HG02981 (cell line): Measurements from ENCODE around the gene PCID2.
"Not testable (repeated sequence)": the region's sequence is repeated elsewhere in the genome, so short reads cannot be mapped to it uniquely, and the experiment has no call there.

Experiments used
- ATAC-seq: cut with Tn5 transposase; IDR thresholded peaks from one replicate; pipeline ENCODE4 v1.9.1; 2021; ENCODE audit warnings: mild to moderate bottlenecking, moderate library complexity; ENCODE audit not compliant: unreplicated experiment

The PCID2 gene

DNA sequence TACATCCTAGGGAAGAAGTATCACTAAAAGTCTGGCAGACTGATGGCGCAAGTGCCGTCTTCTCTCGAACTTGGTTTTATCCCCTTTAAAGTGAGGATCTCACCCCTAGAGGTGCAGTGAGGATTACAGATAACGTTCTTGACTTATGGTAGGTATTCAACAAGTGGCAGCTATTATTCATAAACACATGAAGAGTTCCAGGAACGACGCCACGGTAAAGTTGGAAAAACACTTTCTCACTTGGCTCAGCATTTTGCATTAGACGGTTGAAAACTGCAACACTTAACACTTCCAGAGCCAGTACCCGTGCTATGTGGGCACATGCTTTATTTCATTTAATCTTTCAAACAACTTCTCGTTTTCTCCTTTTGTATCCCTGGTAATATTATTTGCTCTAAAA, 41.3 kb downstream of the PCID2 start:
- ATAC-seq, result no peak

DNA sequence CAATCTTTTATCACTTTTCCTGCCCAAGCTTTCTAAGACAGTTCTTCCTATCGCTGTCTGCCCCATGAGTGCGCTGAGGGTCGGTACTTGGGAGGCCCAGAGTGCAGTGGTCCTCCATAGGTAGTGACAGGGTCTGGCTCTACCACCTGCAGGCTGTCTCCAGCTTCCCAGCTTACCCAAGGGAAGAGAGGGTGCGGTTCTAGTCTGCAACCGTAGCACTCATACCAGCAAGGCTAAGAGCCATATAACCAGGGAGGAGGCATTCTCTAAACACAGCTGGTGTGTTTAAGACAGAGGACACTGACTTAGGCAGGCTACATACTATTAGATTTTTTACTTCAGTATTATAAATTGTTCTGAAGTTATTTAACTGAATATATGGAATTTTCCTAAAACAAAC, 41.8 kb downstream of the PCID2 start:
- no peak for ATAC-seq

DNA sequence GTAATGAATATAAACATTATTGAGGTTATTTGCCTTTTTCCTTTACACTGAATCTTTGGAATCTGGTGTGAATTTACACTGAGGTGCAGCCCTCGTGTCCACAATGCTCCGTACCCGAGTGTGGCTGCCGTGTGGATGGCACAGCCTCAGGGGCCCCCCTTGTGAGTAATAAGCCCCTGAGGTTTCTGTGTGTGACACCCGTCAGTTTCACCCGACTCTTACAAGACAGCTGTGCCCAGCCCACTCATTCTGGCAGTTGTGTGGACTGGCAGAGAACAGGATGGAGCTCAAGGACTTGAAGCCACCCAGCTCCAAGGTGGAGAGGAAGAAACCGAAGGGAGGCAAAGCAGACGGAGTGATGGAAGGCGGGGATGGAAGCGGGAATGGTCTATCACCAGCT, 42.2 kb downstream of the PCID2 start:
- ATAC-seq, result no peak

DNA sequence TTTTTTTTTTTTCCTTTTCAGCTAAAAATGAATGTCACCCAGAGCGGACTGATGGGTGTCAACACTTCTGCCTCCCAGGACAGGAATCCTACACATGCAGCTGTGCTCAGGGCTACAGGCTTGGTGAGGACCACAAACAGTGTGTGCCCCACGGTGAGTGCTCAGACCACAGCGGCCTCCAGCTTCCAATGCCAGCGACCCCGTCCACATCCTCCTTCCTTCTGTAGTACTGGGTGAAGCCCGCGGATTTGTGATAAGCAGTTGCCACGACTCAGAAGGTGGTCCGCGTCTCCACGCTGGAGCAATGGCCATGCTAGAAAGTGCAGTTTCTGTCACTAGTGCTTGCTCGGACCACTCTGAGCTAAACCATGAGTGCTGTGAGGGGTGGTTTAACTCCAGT, 44.0 kb downstream of the PCID2 start:
- no peak for ATAC-seq

DNA sequence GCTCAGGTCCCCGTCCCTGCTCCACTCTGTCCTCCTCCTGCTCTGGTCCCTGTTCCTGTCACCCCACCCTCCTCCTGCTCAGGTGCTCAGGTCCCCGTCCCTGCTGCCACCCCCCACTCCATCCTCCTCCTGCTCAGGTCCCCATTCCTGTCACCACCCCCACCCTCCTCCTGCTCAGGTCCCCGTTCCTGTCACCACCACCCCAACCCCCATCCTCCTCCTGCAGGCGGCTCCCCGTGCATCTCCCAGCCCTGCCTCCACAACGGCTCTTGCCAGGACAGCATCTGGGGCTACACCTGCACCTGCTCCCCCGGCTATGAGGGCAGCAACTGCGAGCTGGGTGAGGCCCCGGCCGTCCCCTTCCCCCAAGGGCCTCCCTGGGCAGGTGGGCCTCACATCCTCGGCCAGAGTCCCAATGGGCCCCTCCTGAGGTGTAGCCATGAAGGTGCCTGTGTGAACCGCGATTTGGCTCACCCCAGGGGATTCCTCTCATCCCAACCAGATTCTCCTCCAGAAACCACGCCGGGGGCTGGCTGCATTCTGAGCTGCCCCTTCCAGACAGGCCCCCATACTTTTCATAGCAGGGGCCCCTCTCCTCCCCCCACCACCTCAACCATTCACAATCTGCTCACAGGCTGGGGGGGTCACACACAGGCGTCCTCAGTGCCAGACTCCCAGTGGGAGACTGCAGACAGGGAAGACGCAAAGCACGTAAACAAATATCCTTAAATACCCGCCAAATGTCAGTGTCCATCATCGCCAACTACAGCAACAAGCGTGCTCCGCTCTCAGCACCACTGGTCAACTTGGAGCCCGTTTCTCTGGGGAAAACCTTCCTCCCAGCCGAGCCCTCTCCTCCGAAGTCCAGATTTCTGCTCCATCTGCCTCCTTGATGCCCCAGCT, 45.4 kb downstream of the PCID2 start:
- ATAC-seq, result no peak

DNA sequence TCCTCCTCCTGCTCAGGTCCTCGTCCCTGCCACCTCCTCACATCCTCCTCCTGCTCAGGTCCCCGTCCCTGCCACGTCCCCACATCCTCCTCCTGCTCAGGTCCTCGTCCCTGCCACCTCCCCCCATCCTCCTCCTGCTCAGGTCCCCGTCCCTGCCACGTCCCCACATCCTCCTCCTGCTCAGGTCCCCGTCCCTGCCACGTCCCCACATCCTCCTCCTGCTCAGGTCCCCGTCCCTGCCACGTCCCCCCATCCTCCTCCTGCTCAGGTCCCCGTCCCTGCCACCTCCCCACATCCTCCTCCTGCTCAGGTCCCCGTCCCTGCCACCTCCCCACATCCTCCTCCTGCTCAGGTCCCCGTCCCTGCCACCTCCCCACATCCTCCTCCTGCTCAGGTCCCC, 46.5 kb downstream of the PCID2 start:
- ATAC-seq, result not testable (repeated sequence)

DNA sequence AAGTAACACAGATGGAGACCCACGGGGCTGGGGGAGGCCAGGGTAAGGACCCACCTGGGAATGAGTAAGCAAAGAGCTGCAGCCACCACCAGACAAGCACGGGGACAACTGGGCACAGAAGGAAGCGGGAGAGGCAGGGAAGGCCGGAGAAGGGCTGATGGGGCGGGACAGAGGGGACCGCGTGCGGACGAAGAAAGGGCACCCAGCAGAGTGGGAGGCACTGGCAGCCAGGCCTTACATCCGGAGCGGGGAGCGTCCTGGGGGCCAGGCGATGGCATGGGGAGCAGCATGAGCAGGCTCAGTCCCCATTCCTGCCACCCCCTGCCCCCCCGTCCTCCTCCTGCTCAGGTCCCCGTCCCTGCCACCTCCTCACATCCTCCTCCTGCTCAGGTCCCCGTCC, 47.0 kb downstream of the PCID2 start:
- ATAC-seq, result no peak

DNA sequence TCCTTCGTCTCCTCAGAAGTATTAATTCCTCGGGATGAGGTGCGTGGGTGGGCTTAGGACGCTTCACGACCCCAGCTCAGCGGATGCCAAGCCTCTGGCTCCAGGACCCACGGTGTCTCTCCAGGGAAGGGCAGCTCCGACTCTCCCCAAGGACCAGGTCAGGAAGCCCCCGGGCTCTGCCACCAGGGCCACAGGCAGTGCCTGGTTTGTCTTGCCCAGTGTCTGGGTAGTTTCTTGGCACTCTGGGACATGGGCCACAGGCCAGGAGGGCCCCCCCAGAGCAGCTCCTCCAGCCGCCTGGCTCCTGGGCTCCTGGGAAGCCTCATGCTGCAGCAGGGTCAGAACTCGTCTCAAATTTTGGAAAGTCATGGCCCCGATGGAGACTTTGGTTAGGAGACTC, 47.5 kb downstream of the PCID2 start:
- no peak for ATAC-seq

DNA sequence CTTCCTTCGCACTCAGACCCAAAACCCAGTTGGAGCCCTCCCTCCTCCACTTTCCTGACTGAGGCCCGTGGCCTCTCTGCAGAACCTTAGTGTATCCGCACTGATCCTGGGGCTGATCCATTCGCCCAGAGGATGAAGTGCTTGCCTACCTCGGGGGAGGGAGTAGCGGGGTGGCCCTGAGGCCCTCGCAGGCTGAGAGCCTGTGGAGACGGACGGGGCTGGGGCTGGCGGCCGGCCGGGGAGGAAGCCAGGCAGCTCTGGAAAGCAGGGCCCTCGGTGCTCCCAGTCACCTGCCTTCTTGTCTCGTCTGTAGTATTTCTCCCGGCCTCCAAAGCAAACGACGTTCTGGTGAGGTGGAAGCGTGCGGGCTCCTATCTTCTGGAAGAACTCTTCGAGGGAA, 48.8 kb downstream of the PCID2 start:
- ATAC-seq, result no peak

DNA sequence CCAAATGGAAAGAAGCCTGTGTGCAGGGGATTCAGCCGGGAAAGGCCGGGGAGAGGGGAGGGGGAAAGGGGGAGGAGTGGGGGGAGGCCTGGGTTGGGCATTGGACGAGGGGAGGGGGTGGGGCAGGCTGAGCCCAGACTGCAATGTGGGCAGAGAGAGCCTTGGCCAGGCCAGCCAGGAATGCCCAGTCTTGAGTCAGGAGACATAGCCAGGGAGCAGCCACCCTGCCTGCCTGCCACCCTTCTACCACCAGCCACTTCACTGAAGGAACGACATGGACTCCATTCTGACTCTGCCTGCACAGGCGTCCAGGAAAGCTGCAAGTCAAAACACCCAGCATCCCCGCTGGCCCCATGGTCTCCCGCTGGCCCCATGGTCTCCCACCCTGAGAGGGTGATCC, 49.5 kb downstream of the PCID2 start:
- ATAC-seq, result no peak

DNA sequence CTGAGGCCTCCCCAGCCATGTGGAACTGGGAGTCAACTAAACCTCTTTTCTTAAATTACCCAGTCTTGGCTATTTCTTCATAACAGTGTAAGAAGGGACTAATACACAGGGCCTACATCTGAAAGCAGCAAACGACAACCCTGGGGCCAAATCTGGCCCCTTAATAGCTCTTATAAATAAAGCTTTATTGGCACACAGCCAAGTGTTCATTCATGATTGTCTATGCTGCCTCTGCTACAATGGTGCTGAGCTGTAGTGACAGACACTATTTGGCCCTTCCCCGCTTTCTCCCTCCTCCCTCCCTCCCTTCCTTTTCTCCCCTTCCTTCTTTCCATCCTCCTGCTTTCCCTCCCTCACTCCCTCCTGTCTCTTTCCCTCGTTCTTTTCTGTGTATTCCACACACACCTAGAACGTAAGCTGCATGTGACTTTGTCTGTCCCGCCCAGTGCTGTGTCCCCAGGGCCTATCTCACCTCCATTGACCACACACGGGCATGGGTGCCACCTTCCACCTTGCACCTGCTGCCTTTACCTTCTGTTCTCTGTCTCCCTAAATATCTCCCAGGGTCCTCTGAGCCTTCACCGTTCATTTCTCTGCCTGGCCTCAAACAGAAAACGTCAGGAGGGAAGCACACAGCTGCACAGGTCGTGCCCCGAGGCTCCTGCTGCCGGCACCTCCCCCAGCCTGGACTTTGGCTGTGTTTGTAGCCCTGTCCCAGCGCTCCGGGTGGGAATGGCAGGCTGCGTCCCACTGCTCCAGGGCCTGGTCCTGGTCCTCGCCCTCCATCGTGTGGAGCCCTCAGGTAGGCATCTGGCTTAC, 50.3 kb downstream of the PCID2 start, which contains the start of gene PROZ:
PROZ (plus strand) TSS at position 720 of the 819 bp plus-strand sequence; CDS start at position 733, 13 bp downstream.
- no peak for ATAC-seq

DNA sequence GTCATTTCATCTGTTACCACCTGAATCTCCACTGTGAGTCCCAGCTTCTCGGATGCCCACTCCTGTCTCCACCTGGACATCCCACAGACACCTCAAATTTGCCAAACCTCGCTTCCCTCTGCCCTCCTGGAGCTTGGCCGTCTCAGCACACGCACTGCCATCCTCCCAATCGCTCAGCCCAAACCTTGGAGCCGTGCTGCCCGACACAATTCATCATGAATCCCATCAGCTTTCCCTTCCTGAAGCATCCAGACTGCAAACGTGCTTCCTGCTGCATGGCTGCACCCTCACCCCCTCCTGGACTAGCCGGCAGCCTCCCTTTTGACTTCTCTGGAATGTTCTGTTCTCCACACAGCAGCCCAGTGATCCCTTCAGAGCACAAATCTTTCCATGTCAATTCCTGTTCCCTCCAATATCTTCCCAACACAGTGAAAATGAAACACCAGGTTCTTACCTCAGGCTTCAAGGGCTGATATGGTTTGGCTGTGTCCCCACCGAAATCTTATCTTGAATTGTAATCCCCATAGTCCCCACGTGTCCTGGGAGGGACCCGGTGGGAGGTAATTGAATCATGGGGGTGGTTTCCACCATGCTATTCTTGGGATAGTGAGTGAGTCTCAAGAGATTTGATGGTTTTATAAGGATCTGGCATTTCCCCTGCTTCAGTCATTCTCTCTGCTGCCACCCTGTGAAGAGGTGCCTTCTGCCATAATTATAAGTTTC, 51.1 kb downstream of the PCID2 start:
- no peak for ATAC-seq

DNA sequence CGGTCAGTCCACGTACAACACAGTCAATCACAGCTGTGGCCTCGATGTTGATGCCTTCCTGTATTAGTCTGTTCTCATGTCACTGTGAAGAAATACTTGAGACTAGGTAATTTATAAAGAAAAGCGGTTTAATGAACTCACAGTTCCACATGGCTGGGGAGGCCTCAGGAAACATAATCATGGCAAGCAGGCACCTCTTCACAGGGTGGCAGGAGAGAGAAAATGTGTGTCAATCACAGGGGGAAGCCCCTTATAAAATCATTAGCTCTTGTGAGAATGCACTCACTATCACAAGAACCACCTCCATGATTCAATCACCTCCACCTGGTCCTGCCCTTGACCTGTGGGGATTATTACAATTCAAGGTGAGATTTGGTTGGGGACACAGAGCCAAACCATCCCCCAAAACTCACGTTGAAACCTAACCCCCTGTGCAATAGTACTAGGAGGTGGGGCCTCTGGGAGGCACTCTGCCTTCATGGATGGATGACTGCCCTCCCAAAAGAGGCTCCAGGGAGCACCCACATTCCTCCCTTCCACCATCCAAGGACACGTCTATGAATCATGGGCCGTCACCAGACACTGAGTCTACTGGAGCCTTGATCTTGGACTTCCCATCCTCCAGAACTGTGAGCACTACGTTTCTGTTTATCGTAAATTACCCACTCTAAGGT, 52.4 kb downstream of the PCID2 start:
- ATAC-seq, result no peak

DNA sequence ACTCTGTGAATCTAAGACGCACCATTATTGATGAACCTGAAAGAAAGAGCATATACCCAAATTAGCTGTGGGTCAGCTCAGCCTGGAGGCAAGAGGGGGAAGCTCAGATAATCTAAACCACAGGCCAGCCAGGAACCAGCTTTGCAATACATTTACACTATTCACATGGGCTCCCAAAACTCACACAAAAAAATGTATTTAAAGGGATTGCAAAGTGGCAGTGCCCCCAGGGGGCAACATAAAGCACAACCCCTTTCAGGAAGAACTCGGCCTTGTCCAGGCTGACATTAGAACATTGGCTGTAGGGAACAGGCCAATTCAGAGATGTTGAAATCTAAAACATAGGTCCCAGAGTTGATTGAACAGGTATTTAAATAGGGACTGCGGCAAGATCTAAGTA, 53.3 kb downstream of the PCID2 start:
- ATAC-seq, result no peak

DNA sequence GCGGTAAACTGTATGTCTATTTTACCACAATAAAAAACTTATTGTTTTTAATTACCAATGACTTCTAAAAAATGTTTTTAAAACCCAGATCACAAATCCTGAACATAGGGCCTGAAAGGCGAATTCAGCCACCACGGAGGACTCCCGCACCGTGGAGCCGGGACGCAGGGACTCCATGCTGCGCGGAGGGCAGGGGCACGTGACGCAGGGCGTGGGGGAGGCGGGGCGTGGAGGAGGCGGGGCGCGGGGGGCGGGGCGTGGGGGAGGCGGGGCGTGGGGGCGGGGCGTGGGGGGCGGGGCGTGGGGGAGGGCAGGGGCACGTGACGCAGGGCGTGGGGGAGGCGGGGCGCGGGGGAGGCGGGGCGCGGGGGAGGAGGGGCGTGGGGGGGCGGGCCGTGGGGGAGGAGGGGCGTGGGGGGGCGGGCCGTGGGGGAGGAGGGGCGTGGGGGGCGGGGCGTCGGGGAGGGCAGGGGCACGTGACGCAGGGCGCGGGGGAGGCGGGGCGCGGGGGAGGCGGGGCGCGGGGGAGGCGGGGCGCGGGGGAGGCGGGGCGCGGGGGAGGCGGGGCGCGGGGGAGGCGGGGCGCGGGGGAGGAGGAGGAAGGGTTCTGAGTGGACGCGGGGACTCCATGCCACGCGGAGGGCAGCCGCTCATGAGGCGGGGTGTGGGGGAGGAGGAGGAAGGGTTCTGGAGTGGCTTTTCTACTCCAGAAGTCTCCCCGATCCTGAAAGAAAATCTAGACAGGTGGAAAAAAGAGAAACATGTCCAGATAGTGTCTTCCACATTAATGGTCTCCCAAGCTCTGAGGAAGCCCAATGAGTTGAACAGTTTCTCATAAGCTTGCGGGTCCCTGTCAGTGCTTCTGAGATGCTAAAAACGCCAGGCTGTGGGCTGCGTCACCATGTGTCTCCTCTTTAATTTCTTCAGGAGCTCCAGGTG, 54.4 kb downstream of the PCID2 start:
- peak; percentile 67 for ATAC-seq

DNA sequence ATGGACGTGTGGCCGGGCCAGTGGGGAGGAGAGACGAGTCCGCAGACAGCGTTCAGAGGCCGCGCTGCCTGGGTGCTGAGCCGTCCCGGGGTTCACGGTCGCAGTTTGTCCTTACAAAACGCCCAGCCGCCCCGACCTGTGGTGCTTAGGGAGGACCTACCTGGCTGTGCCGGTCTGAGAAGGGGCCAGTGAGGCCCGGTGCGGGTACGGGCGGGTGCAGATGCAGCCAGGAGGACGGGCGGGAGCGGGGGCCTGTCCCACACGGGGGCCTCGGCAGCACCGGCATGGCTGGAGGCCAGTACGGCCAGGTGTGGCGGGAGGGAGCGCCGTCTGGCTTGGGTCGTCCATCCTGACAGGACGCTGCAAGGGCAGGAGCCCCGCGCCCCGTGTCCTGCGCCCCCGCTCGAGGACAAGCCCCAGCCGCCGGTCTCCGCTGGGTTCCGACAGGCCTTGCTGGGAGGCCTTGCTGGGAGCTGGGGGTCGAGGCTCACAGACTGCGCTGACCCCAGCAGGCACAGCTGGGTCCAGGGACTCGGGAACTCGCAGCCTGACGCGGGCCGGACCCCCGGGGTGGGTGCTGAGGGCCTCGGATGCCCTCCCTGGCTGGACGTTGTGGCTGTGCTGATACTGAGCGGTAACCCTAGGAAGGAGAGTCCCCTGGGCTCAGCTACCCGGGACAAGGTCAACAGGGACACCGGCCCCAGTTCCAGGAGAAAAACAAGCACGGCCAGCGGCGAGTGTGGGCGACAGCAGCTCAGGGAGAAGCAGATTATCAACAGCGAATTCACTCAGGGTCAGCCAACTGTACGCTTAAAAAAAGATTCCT, 55.3 kb downstream of the PCID2 start:
- ATAC-seq, result peak; percentile 27

DNA sequence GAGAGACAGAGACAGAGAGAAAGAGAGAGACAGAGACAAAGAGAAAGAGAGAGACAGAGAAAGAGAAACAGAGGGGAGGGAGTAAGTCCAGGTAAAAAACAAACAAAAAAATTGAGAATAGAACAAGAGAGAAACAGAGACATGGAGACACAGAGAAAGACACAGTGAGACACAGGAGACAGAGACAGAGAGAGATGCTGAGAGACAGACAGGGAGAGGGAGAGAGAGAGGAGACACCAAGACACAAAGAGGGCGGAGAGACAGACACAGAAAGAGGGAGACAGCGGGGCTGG, 55.8 kb downstream of the PCID2 start:
- ATAC-seq, result no peak

DNA sequence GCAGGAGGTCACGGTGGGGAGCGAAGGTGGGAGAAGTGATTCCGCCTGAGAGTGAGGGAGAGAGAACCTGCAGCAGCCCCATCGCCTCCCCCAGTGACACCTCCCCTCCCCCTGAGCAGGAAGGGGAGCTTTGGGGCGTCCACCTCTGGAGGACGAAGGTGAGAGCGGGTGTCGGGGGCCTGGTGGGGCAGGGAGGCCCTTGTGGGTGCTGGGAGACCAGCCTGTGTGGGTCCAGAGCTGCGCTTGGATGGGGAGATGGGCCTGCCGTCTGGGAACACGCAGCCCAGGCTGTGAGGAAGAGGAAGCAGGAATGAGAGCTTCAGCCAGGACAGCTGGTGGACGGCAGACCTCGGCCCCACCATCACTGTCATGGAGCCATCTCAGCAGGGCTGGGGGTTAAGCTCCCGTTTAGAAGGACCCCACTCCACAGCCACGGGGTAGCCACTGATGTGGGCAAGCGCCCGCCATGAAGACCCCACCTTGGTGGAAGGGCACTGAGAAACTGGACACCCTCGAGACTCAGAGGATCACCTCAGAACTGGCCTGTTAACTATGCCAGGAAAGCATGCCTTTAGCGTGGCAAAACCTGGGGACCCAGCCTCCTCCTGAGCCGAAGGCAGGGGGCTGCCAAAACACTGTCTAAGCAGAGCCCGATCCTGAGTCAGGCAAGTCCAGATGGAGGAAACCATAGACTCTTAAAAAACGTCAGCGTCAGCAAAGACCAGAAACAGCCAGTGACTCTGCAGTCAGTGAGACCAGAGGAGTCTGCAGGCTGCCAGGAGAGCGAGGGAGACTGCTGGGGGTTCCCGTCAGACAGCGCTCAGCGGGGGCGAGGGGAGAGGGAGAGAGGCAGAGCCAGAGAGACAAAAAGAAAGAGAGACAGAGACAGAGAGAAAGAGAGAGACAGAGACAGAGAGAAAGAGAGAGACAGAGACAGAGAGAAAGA, 56.5 kb downstream of the PCID2 start:
- no peak for ATAC-seq
